NCI-H1048 (cell line): ENCODE measurements around the gene CCL1.

Source experiments
- DNase-seq: peaks from one replicate; lab custom pipeline; 2025; lab: John Stamatoyannopoulos, UW

The CCL1 gene

GRCh38 chr17:34363183-34363661, at the start of gene CCL1:
CCL1 (minus strand) TSS chr17:34363233; CDS start chr17:34363161, 72 bp downstream.
- DNase-seq: no peak

- no peak for DNase-seq
Observed at GRCh38 chr17:34412534-34412933, 49.5 kb upstream of the CCL1 start.

- DNase-seq: no peak
Observed at GRCh38 chr17:34411646-34412421, 48.8 kb upstream of the CCL1 start.

GRCh38 chr17:34409352-34409751, 46.3 kb upstream of the CCL1 start:
- DNase-seq: no peak

GRCh38 chr17:34408439-34408838, 45.4 kb upstream of the CCL1 start:
- no peak for DNase-seq

- no peak for DNase-seq
Observed at GRCh38 chr17:34406226-34406625, 43.2 kb upstream of the CCL1 start.

GRCh38 chr17:34403006-34403405, 40.0 kb upstream of the CCL1 start:
- DNase-seq: no peak

- no peak for DNase-seq
Observed at GRCh38 chr17:34401165-34401564, 38.1 kb upstream of the CCL1 start.

- DNase-seq: no peak
Observed at GRCh38 chr17:34400301-34400931, 37.4 kb upstream of the CCL1 start.

GRCh38 chr17:34399725-34400124, 36.7 kb upstream of the CCL1 start:
- no peak for DNase-seq

GRCh38 chr17:34398990-34399389, 36.0 kb upstream of the CCL1 start:
- DNase-seq: no peak

- no peak for DNase-seq
Observed at GRCh38 chr17:34397265-34397664, 34.2 kb upstream of the CCL1 start.

GRCh38 chr17:34393401-34393800, 30.4 kb upstream of the CCL1 start:
- DNase-seq: no peak

- DNase-seq: no peak
Observed at GRCh38 chr17:34391241-34391640, 28.2 kb upstream of the CCL1 start.

GRCh38 chr17:34390649-34391048, 27.6 kb upstream of the CCL1 start:
- DNase-seq: no peak

- DNase-seq: no peak
Observed at GRCh38 chr17:34389126-34389750, 26.2 kb upstream of the CCL1 start.

GRCh38 chr17:34387566-34387965, 24.5 kb upstream of the CCL1 start:
- DNase-seq: no peak

- no peak for DNase-seq
Observed at GRCh38 chr17:34386697-34387550, 23.9 kb upstream of the CCL1 start.

- no peak for DNase-seq
Observed at GRCh38 chr17:34386343-34386696, 23.3 kb upstream of the CCL1 start.

GRCh38 chr17:34384822-34385605, 22.0 kb upstream of the CCL1 start:
- DNase-seq: no peak

GRCh38 chr17:34384271-34384670, 21.2 kb upstream of the CCL1 start:
- DNase-seq: no peak
